Spleen (tissue), 11 donors: Measurements from ENCODE around the gene STXBP1. TPM values are rescaled to one million over a fixed set of nuclear protein-coding genes. Genes with fewer than 3 reads are reported as not detected.

Experiments
- DNase-seq: peaks from one replicate; pipeline ENCODE4 v3.0.0-alpha.2; 2020
- H3K27ac ChIP-seq, 8 donors: fragments of 200-600 bp; sonication (generic) in 7 of 8; 1 replicate in 4 of 8; 2 replicates in 4 of 8; pipeline versions ENCODE4 v1.5.0 to v1.8.0; 2016 to 2021; ENCODE audit warnings: inconsistent platforms in 4 of 8, mild to moderate bottlenecking in 4 of 8, moderate library complexity in 1 of 8
- H3K27me3 ChIP-seq, 7 donors: fragments of 200-600 bp; sonication (generic) in 6 of 7; replicated peaks in 1 of 7; 1 replicate in 4 of 7; 2 replicates in 3 of 7; pipeline versions ENCODE4 v1.5.0 to v1.8.0; 2016 to 2021; ENCODE audit warnings: inconsistent platforms in 3 of 7, mild to moderate bottlenecking in 1 of 7
- H3K36me3 ChIP-seq, 6 donors: fragments of 200-600 bp; sonication (generic) in 5 of 6; 1 replicate in 4 of 6; 2 replicates in 2 of 6; pipeline versions ENCODE4 v1.5.0 to v1.8.0; 2016 to 2021; ENCODE audit warnings: inconsistent platforms in 2 of 6
- H3K4me1 ChIP-seq, 6 donors: fragments of 200-600 bp; sonication (generic) in 5 of 6; 1 replicate in 3 of 6; 2 replicates in 3 of 6; pipeline versions ENCODE4 v1.5.0 to v1.8.0; 2016 to 2021; ENCODE audit warnings: inconsistent platforms in 3 of 6
- H3K4me3 ChIP-seq, 8 donors: fragments of 200-600 bp; sonication (generic) in 7 of 8; 1 replicate in 4 of 8; 2 replicates in 4 of 8; pipeline versions ENCODE4 v1.5.0 to v1.8.0; 2016 to 2021; ENCODE audit warnings: inconsistent platforms in 4 of 8, mild to moderate bottlenecking in 4 of 8, moderate library complexity in 2 of 8
- H3K9me3 ChIP-seq, 8 donors: fragments of 200-600 bp; sonication (generic) in 7 of 8; 1 replicate in 4 of 8; 2 replicates in 4 of 8; pipeline versions ENCODE4 v1.5.0 to v1.8.0; 2016 to 2021; ENCODE audit warnings: inconsistent platforms in 4 of 8
- CTCF ChIP-seq, 11 experiments: fragments of 200-600 bp in 7 of 11; fragments of 450-650 bp in 4 of 11; sonication (generic) in 4 of 11; IDR thresholded peaks in 8 of 11; conservative IDR thresholded peaks in 3 of 11; 1 replicate in 7 of 11; 2 replicates in 4 of 11; pipeline versions ENCODE4 v1.4.0 to v1.8.0; 2016 to 2021; ENCODE audit warnings: antibody characterized with exemption in 11 of 11, inconsistent platforms in 4 of 11, mild to moderate bottlenecking in 1 of 11
- POLR2A ChIP-seq, 3 donors: fragments of 450-650 bp; IDR thresholded peaks; one replicate each; pipeline ENCODE4 v1.5.1; 2017; ENCODE audit warnings: antibody characterized with exemption in 3 of 3, mild to moderate bottlenecking in 1 of 3
- POLR2AphosphoS5 ChIP-seq, 3 donors: sonication (generic); formaldehyde crosslinking; IDR thresholded peaks; one replicate each; pipeline ENCODE4 v1.5.1; 2017; ENCODE audit warnings: antibody characterized with exemption in 3 of 3
- WGBS, 5 donors: extraction: QIAGEN DNeasy Blood & Tissue Kit in 3 of 5; methylation state at CpG; one replicate each; pipeline versions ENCODE4 v1.1.5 to v1.1.7; 2013 to 2018; 5-methylcytosine and 5-hydroxymethylcytosine counted together
- intact Hi-C: fragments of 100-400 bp; cut with DNase I; formaldehyde crosslinking; loops from one replicate; pipeline ENCODE4 v1.15.0; 2023; ENCODE audit warnings: low total_unique reads
- polyA plus RNA-seq, 3 donors: library from polyadenylated mRNA; stranded (reverse); fragments of 200-250 nt; gene quantifications; one replicate each; pipeline ENCODE4 v1.2.1, GENCODE V29; 2013
- total RNA-seq, 7 donors: library from RNA; depleted of rRNA in 3 of 7; stranded (reverse); fragments of >200 nt in 3 of 7; fragmentation: NEBNext Ultra II Directional in 4 of 7; extraction: Animal tissue kit (Norgen Biotek cat#: 25700) in 4 of 7; gene quantifications; one replicate each; pipeline versions ENCODE4 v1.1.0 to v1.2.1, GENCODE V29; 2016 to 2021
- donor health status: healthy with polysubstance abuse.
- donor health status: DM: no; HTN: no; CAD: no; lungs with moderate emphysema.
- donor health status: DM: no; HTN: no; CAD: no.
- donor health status: Bipolar disorder and iron deficiency.
- donor health status: healthy.
- donor health status: DM: no; HTN: no; CAD: no.
- donor health status: DM: yes; HTN: yes; CAD: no.

The STXBP1 gene
- total and polyA plus RNA-seq, 10 donors: 4.3 to 75.7 (median 31.6) TPM

GRCh38 chr9:127683723-127684122 is 71.6 kb downstream of the STXBP1 start:
- no peak for TF ChIP-seq POLR2A (IDR thresholded peaks at IDR 0.05)
- TF ChIP-seq CTCF (IDR thresholded peaks at IDR 0.05 in 8 of 11, conservative IDR thresholded peaks at IDR 0.05 in 3 of 11): no peak
- no peak for TF ChIP-seq POLR2AphosphoS5 (IDR thresholded peaks at IDR 0.05)
- H3K27me3 ChIP-seq: no peaks in the 10 kb centered on the region
- peaks cover 0 to 22% (median 10%) of the 10 kb centered on the region in 6 donors for H3K4me1 ChIP-seq
- H3K4me3 ChIP-seq: no peak overlapping the region
- peaks cover 0 to 67% (median 14%) of the 10 kb centered on the region in 6 donors for H3K36me3 ChIP-seq
- no peaks in the 10 kb centered on the region for H3K9me3 ChIP-seq
- intact Hi-C loops: no loop called here
- 90 to 95% (median 92%) methylated on average over 5 of the region's 5 CpGs for WGBS, 5 donors
- no peak for DNase-seq
- H3K27ac ChIP-seq: no peak overlapping the region

GRCh38 chr9:127684576-127684975 is 72.5 kb downstream of the STXBP1 start:
- Histone ChIP-seq H3K27me3 (no peaks in the 10 kb centered on the region), H3K36me3 (peaks cover 0 to 68% (median 12%) of the 10 kb centered on the region in 6 donors), H3K27ac (no peak overlapping the region), H3K4me3 (no peak overlapping the region), H3K9me3 (no peaks in the 10 kb centered on the region), H3K4me1 (peaks cover 0 to 22% (median 10%) of the 10 kb centered on the region in 6 donors)
- intact Hi-C loops: no loop called here
- WGBS, 5 donors: 91 to 93% (median 92%) methylated on average over 4 of the region's 4 CpGs
- no peak for DNase-seq
- TF ChIP-seq POLR2AphosphoS5 (IDR thresholded peaks at IDR 0.05): no peak
- TF ChIP-seq CTCF (IDR thresholded peaks at IDR 0.05 in 8 of 11, conservative IDR thresholded peaks at IDR 0.05 in 3 of 11): no peak
- no peak for TF ChIP-seq POLR2A (IDR thresholded peaks at IDR 0.05)

- DNase-seq: no peak
- 87 to 93% (median 91%) methylated on average over 6 of the region's 6 CpGs for WGBS, 5 donors
- no peak overlapping the region for H3K4me3 ChIP-seq
- H3K36me3 ChIP-seq: peaks cover 0 to 66% (median 6%) of the 10 kb centered on the region in 6 donors
- no peak overlapping the region for H3K27ac ChIP-seq
- peaks cover 0 to 18% (median 8%) of the 10 kb centered on the region in 6 donors for H3K4me1 ChIP-seq
- TF ChIP-seq POLR2A (IDR thresholded peaks at IDR 0.05) (no peak), POLR2AphosphoS5 (IDR thresholded peaks at IDR 0.05) (no peak), CTCF (IDR thresholded peaks at IDR 0.05 in 8 of 11, conservative IDR thresholded peaks at IDR 0.05 in 3 of 11) (no peak)
- intact Hi-C loops: no loop called here
- no peaks in the 10 kb centered on the region for H3K27me3 ChIP-seq
- no peaks in the 10 kb centered on the region for H3K9me3 ChIP-seq
Measured at GRCh38 chr9:127686461-127687393, 74.7 kb downstream of the STXBP1 start.

GRCh38 chr9:127689329-127690000 is 77.4 kb downstream of the STXBP1 start:
- Histone ChIP-seq H3K9me3 (no peaks in the 10 kb centered on the region), H3K27me3 (no peaks in the 10 kb centered on the region), H3K4me1 (no peaks in the 10 kb centered on the region), H3K36me3 (peaks cover 0 to 42% (median 6%) of the 10 kb centered on the region in 6 donors), H3K27ac (no peak overlapping the region), H3K4me3 (no peak overlapping the region)
- no peak for DNase-seq
- WGBS, 5 donors: 77 to 84% (median 81%) methylated on average over 12 to 13 of the region's 13 CpGs
- TF ChIP-seq POLR2AphosphoS5 (IDR thresholded peaks at IDR 0.05) (peak in 1 of 3 donors; percentile 39), POLR2A (IDR thresholded peaks at IDR 0.05) (no peak), CTCF (IDR thresholded peaks at IDR 0.05 in 8 of 11, conservative IDR thresholded peaks at IDR 0.05 in 3 of 11) (no peak)
- intact Hi-C loops: no loop called here
